GM06990 (cell line): ENCODE results near the gene SPAG9.

ENCODE experiments used
- DNase-seq: peaks from one replicate; pipeline ENCODE4 v3.0.0-alpha.2; 2011; ENCODE audit not compliant: insufficient read length; ENCODE audit errors: extremely low read depth
- H3K27me3 ChIP-seq: replicated peaks from 2 replicates; pipeline ENCODE4 v1.6.0; 2011; ENCODE audit warnings: low read length; ENCODE audit not compliant: control insufficient read depth, insufficient read depth
- H3K36me3 ChIP-seq: 2 replicates; pipeline ENCODE4 v1.5.1; 2011; ENCODE audit warnings: low read length; ENCODE audit not compliant: control insufficient read depth, insufficient read depth
- H3K4me3 ChIP-seq: replicated peaks from 2 replicates; pipeline ENCODE4 v1.5.1; 2011; ENCODE audit warnings: low read depth, mild to moderate bottlenecking, control low read depth, low read length
- CTCF ChIP-seq: IDR thresholded peaks from 2 replicates; pipeline ENCODE4 v1.5.1; 2011; ENCODE audit warnings: low read length, control low read depth, mild to moderate bottlenecking, inconsistent platforms; ENCODE audit not compliant: insufficient read depth, poor library complexity, severe bottlenecking

Gene SPAG9

GRCh38 chr17:50939795-50940684, 180.6 kb downstream of the SPAG9 start:
- no peak overlapping the region for H3K4me3 ChIP-seq
- DNase-seq, result no peak
- H3K27me3 ChIP-seq, result 0 out of 2 replicates have a peak, but pooled peaks cover 1% of the 10 kb centered on the region
- no peak for TF ChIP-seq CTCF
- H3K36me3 ChIP-seq, result no peaks in the 10 kb centered on the region

GRCh38 chr17:50939542-50939794, 181.2 kb downstream of the SPAG9 start:
- Histone ChIP-seq H3K36me3 (no peaks in the 10 kb centered on the region), H3K27me3 (0 out of 2 replicates have a peak, but pooled peaks cover 1% of the 10 kb centered on the region), H3K4me3 (no peak overlapping the region)
- no peak for DNase-seq
- TF ChIP-seq CTCF, result no peak

- Histone ChIP-seq H3K4me3 (no peak overlapping the region), H3K36me3 (no peaks in the 10 kb centered on the region), H3K27me3 (0 out of 2 replicates have a peak, but pooled peaks cover 1% of the 10 kb centered on the region)
- DNase-seq, result no peak
- no peak for TF ChIP-seq CTCF
These were observed 181.7 kb downstream of the SPAG9 start for GRCh38 chr17:50938821-50939541.

- TF ChIP-seq CTCF, result no peak
- H3K4me3 ChIP-seq, result no peak overlapping the region
- 0 out of 2 replicates have a peak, but pooled peaks cover 1% of the 10 kb centered on the region for H3K27me3 ChIP-seq
- DNase-seq, result no peak
- no peaks in the 10 kb centered on the region for H3K36me3 ChIP-seq
These were observed 184.7 kb downstream of the SPAG9 start for GRCh38 chr17:50935996-50936266.

GRCh38 chr17:50935221-50935995, 185.3 kb downstream of the SPAG9 start:
- no peak for DNase-seq
- TF ChIP-seq CTCF, result no peak
- 0 out of 2 replicates have a peak, but pooled peaks cover 1% of the 10 kb centered on the region for H3K27me3 ChIP-seq
- H3K4me3 ChIP-seq, result no peak overlapping the region
- no peaks in the 10 kb centered on the region for H3K36me3 ChIP-seq
